ENCODE data around the gene OR2T1. TPM values are rescaled to one million over a fixed set of nuclear protein-coding genes. Genes with fewer than 3 reads are reported as not detected.
"Not testable (repeated sequence)": the region's sequence is repeated elsewhere in the genome, so short reads cannot be mapped to it uniquely, and the experiment has no call there.

The OR2T1 gene
- total and polyA plus RNA-seq, 2 experiments from 2014 or later: not detected

DNA sequence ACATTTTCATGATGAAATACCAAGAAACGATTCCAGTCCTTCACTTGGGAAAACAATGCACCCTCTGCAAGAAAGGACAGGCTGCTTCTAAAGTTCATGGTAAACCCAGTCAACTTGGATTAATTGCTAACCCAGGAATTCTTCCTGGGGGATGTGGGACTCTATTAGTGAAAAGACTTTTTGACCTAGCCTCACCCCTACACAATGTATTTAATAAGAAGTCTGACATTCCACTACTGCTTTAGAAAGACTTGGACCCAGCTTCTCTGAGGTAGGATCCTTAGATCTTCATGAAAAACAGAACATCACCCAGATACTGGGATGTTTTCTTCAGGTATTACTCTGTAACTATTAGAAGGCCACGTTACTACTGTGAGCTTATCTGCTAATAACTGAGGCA is 42.6 kb downstream of the OR2T1 start, which contains the start of gene OR2T2:
OR2T2 (plus strand) TSS at position 239 of the 400 bp plus-strand sequence. CDS start 7,161 bp downstream, outside the sequence.
- H3K27ac ChIP-seq; H3K9me3 ChIP-seq (ENCODE audit: low read depth); H4K20me1 ChIP-seq (ENCODE audit: insufficient read depth); H2AFZ ChIP-seq; H3K9ac ChIP-seq; H3K79me2 ChIP-seq (ENCODE audit: insufficient read depth); H3K4me1 ChIP-seq (ENCODE audit: insufficient read depth); DNase-seq; H3K27me3 ChIP-seq (replicated peaks; ENCODE audit: insufficient read depth); H3K36me3 ChIP-seq (ENCODE audit: low read depth); in situ Hi-C loops (cut with MboI); H3K4me3 ChIP-seq; H3K9me2 ChIP-seq (ENCODE audit: insufficient read depth); H3K4me2 ChIP-seq (ENCODE audit: unreplicated experiment); H3F3A ChIP-seq (ENCODE audit: insufficient read depth): not testable (repeated sequence)
- WGBS, 2 experiments (ENCODE audit: low coverage in 1 of 2, low lambda C conversion rate in 2 of 2, missing lambda C conversion rate in 2 of 2): 10 to 13% methylated on average over 1 to 2 of the region's 2 CpGs

DNA sequence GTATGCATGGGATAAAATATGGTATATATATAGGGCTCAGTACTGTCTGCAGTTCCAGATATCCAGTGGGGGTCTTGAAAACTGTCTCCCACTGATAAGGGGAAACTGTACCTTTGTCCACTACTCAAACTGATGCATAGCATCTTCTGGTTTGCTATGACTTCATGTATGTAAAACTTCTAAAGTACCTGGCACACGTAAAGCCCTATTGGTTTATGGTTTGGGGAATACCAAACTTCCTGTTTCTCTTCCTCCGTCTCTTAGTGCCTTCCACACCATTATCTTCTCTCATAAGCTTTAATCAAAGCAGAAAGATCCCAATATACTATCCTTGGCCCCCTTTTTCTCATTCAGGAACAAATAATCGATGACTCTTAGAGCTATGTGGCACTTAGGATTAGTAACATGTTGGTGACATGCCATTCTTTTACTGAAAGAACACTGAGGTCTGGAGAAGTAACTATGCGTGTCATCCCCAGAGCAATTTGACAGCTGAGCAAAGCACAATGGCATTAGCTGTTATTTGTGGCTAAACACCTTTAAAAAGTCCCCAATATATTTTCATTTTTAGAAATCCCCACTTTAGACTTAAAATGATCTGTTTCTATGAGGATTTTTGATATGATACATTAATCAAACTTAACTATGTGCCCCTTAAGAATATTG is 45.7 kb downstream of the OR2T1 start:
- H3K9me3 ChIP-seq (ENCODE audit: low read depth); DNase-seq; H3K9ac ChIP-seq; H3F3A ChIP-seq (ENCODE audit: insufficient read depth); H3K4me3 ChIP-seq; in situ Hi-C loops (cut with MboI); H3K27me3 ChIP-seq (replicated peaks; ENCODE audit: insufficient read depth); H3K4me2 ChIP-seq (ENCODE audit: unreplicated experiment); H2AFZ ChIP-seq; H3K36me3 ChIP-seq (ENCODE audit: low read depth); H4K20me1 ChIP-seq (ENCODE audit: insufficient read depth); H3K79me2 ChIP-seq (ENCODE audit: insufficient read depth); H3K9me2 ChIP-seq (ENCODE audit: insufficient read depth); H3K27ac ChIP-seq; H3K4me1 ChIP-seq (ENCODE audit: insufficient read depth): not testable (repeated sequence)
- no CpG with 5 or more reads among the region's 4 CpGs for WGBS, 2 experiments (ENCODE audit: low coverage in 1 of 2, low lambda C conversion rate in 2 of 2, missing lambda C conversion rate in 2 of 2)

DNA sequence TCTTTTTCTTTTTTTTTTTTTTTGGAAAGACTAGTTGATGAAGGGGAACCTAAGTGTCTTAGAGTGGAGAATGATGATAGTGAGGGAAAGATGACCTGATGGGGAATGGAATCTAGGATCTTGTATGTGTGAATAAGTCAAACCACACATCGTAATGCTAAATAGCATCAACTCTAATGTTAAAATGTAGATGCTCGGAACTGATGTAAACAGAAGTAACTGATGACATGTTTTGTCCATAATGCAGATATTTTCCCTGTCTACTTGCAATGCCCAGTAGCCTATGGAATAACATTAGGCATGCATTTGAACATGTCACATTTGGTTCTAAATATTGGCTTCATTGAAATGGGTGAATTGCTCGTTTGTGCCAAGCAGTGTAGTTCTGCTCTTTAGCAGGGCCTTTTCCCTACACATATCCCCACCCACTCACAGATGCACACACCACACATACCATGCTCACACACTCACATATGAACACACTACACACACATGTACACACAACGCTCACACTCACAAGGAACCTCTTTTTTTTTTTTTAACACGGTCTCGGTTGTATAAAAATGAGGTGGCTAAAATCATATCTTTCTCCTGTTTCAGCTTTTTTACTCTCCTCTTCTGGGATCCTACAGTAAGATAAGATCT is 47.1 kb downstream of the OR2T1 start:
- H3K9ac ChIP-seq; H3K9me3 ChIP-seq (ENCODE audit: low read depth); H2AFZ ChIP-seq; H3F3A ChIP-seq (ENCODE audit: insufficient read depth); H3K4me2 ChIP-seq (ENCODE audit: unreplicated experiment); H3K4me3 ChIP-seq; H3K79me2 ChIP-seq (ENCODE audit: insufficient read depth); H3K4me1 ChIP-seq (ENCODE audit: insufficient read depth); H3K36me3 ChIP-seq (ENCODE audit: low read depth); in situ Hi-C loops (cut with MboI); H3K27me3 ChIP-seq (replicated peaks; ENCODE audit: insufficient read depth); DNase-seq; H3K9me2 ChIP-seq (ENCODE audit: insufficient read depth); H3K27ac ChIP-seq; H4K20me1 ChIP-seq (ENCODE audit: insufficient read depth): not testable (repeated sequence)
- 41 to 44% methylated on average over 5 of the region's 6 CpGs for WGBS, 2 experiments (ENCODE audit: low coverage in 1 of 2, low lambda C conversion rate in 2 of 2, missing lambda C conversion rate in 2 of 2)

- H3K36me3 ChIP-seq (ENCODE audit: low read depth); H2AFZ ChIP-seq; H3K27me3 ChIP-seq (replicated peaks; ENCODE audit: insufficient read depth); H3K4me3 ChIP-seq; H3K9me3 ChIP-seq (ENCODE audit: low read depth); DNase-seq; H3K4me1 ChIP-seq (ENCODE audit: insufficient read depth); H3K79me2 ChIP-seq (ENCODE audit: insufficient read depth); in situ Hi-C loops (cut with MboI); H3K9ac ChIP-seq; H3K9me2 ChIP-seq (ENCODE audit: insufficient read depth); H3K4me2 ChIP-seq (ENCODE audit: unreplicated experiment); H3K27ac ChIP-seq; H4K20me1 ChIP-seq (ENCODE audit: insufficient read depth); H3F3A ChIP-seq (ENCODE audit: insufficient read depth): not testable (repeated sequence)
- WGBS, 2 experiments (ENCODE audit: low coverage in 1 of 2, low lambda C conversion rate in 2 of 2, missing lambda C conversion rate in 2 of 2): 0 to 2% methylated on average over 2 of the region's 5 CpGs
These were observed 47.8 kb downstream of the OR2T1 start for GRCh38 chr1:248450466-248451145.

GRCh38 chr1:248453619-248454018 is 50.8 kb downstream of the OR2T1 start:
- H3K9me2 ChIP-seq (ENCODE audit: insufficient read depth); H3K9ac ChIP-seq; H3K27me3 ChIP-seq (replicated peaks; ENCODE audit: insufficient read depth); H3K4me2 ChIP-seq (ENCODE audit: unreplicated experiment); H2AFZ ChIP-seq; H3K36me3 ChIP-seq (ENCODE audit: low read depth); H3K4me1 ChIP-seq (ENCODE audit: insufficient read depth); DNase-seq; H3K27ac ChIP-seq; H3K4me3 ChIP-seq; in situ Hi-C loops (cut with MboI); H3F3A ChIP-seq (ENCODE audit: insufficient read depth); H3K79me2 ChIP-seq (ENCODE audit: insufficient read depth); H3K9me3 ChIP-seq (ENCODE audit: low read depth); H4K20me1 ChIP-seq (ENCODE audit: insufficient read depth): not testable (repeated sequence)
- WGBS, 2 experiments (ENCODE audit: low coverage in 1 of 2, low lambda C conversion rate in 2 of 2, missing lambda C conversion rate in 2 of 2): 37 to 47% methylated on average over 7 of the region's 7 CpGs

- H3K9ac ChIP-seq; H3K9me3 ChIP-seq (ENCODE audit: low read depth); H3K27ac ChIP-seq; H3K27me3 ChIP-seq (replicated peaks; ENCODE audit: insufficient read depth); H3K79me2 ChIP-seq (ENCODE audit: insufficient read depth); H4K20me1 ChIP-seq (ENCODE audit: insufficient read depth); H2AFZ ChIP-seq; H3K9me2 ChIP-seq (ENCODE audit: insufficient read depth); H3F3A ChIP-seq (ENCODE audit: insufficient read depth); in situ Hi-C loops (cut with MboI); DNase-seq; H3K4me2 ChIP-seq (ENCODE audit: unreplicated experiment); H3K4me3 ChIP-seq; H3K4me1 ChIP-seq (ENCODE audit: insufficient read depth); H3K36me3 ChIP-seq (ENCODE audit: low read depth): not testable (repeated sequence)
- 7 to 11% methylated on average over 2 of the region's 4 CpGs for WGBS, 2 experiments (ENCODE audit: low coverage in 1 of 2, low lambda C conversion rate in 2 of 2, missing lambda C conversion rate in 2 of 2)
These were observed 52.2 kb downstream of the OR2T1 start for GRCh38 chr1:248455045-248455444.

DNA sequence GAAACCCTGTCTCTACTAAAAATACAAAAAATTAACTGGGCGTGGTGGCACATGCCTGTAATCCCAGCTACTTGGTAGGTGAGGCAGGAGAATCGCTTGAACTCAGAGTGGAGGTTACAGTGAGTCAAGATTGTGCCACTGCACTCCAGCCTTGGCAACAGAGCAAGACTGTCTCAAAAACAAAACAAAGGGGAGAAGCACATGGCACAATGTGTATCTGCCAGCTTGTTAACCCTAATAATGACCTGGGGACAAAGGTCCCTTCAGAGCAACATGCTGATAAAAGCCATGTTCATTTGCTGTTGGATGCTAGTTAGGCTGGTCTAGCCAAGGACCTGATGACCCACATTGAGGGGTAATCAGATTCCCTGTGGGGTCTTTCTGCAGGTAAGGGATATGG is 53.8 kb downstream of the OR2T1 start:
- H3K79me2 ChIP-seq (ENCODE audit: insufficient read depth); H3K4me3 ChIP-seq; H3K36me3 ChIP-seq (ENCODE audit: low read depth); H3K9me3 ChIP-seq (ENCODE audit: low read depth); H2AFZ ChIP-seq; H3F3A ChIP-seq (ENCODE audit: insufficient read depth); H3K9ac ChIP-seq; DNase-seq; in situ Hi-C loops (cut with MboI); H3K27ac ChIP-seq; H4K20me1 ChIP-seq (ENCODE audit: insufficient read depth); H3K27me3 ChIP-seq (replicated peaks; ENCODE audit: insufficient read depth); H3K4me1 ChIP-seq (ENCODE audit: insufficient read depth); H3K9me2 ChIP-seq (ENCODE audit: insufficient read depth); H3K4me2 ChIP-seq (ENCODE audit: unreplicated experiment): not testable (repeated sequence)
- no CpG with 5 or more reads among the region's 2 CpGs for WGBS, 2 experiments (ENCODE audit: low coverage in 1 of 2, low lambda C conversion rate in 2 of 2, missing lambda C conversion rate in 2 of 2)
